GM18858 (cell line): ENCODE results near the gene PARD3.
"Not testable (repeated sequence)": the region's sequence is repeated elsewhere in the genome, so short reads cannot be mapped to it uniquely, and the experiment has no call there.

ENCODE experiments used
- ATAC-seq: cut with Tn5 transposase; IDR thresholded peaks from one replicate; pipeline ENCODE4 v1.9.1; 2021; ENCODE audit not compliant: unreplicated experiment

PARD3 gene

GRCh38 chr10:34475274-34475646 is 339.8 kb downstream of the PARD3 start:
- no peak for ATAC-seq

GRCh38 chr10:34474555-34475273 is 340.4 kb downstream of the PARD3 start:
- no peak for ATAC-seq

- no peak for ATAC-seq
These were observed 341.1 kb downstream of the PARD3 start for GRCh38 chr10:34474009-34474376.

- ATAC-seq = no peak
These were observed 341.7 kb downstream of the PARD3 start for GRCh38 chr10:34473174-34474008.

- no peak for ATAC-seq
These were observed 344.8 kb downstream of the PARD3 start for GRCh38 chr10:34470307-34470706.

- no peak for ATAC-seq
These were observed 345.6 kb downstream of the PARD3 start for GRCh38 chr10:34469446-34469845.

- ATAC-seq = no peak
These were observed 347.2 kb downstream of the PARD3 start for GRCh38 chr10:34467902-34468301.

GRCh38 chr10:34467364-34467763 is 347.7 kb downstream of the PARD3 start:
- ATAC-seq = no peak

GRCh38 chr10:34465678-34466077 is 349.4 kb downstream of the PARD3 start:
- no peak for ATAC-seq

- ATAC-seq = no peak
These were observed 350.5 kb downstream of the PARD3 start for GRCh38 chr10:34464591-34464990.

GRCh38 chr10:34464000-34464399 is 351.1 kb downstream of the PARD3 start:
- ATAC-seq = no peak

GRCh38 chr10:34462993-34463392 is 352.1 kb downstream of the PARD3 start:
- ATAC-seq = no peak

GRCh38 chr10:34462056-34462455 is 353.0 kb downstream of the PARD3 start:
- ATAC-seq = no peak

- ATAC-seq = no peak
These were observed 360.4 kb downstream of the PARD3 start for GRCh38 chr10:34454590-34455261.

- no peak for ATAC-seq
These were observed 365.3 kb downstream of the PARD3 start for GRCh38 chr10:34449836-34450235.

- no peak for ATAC-seq
These were observed 369.0 kb downstream of the PARD3 start for GRCh38 chr10:34446049-34446448.

GRCh38 chr10:34444223-34445183 is 370.6 kb downstream of the PARD3 start:
- no peak for ATAC-seq

GRCh38 chr10:34439386-34439785 is 375.7 kb downstream of the PARD3 start:
- not testable (repeated sequence) for ATAC-seq

GRCh38 chr10:34438741-34439140 is 376.4 kb downstream of the PARD3 start:
- ATAC-seq = no peak

- no peak for ATAC-seq
These were observed 377.2 kb downstream of the PARD3 start for GRCh38 chr10:34437906-34438305.

- ATAC-seq = no peak
These were observed 380.9 kb downstream of the PARD3 start for GRCh38 chr10:34434119-34434594.
